GM19438 (cell line): ENCODE results near the gene SLCO6A1.
"Not testable (repeated sequence)": the region's sequence is repeated elsewhere in the genome, so short reads cannot be mapped to it uniquely, and the experiment has no call there.

ENCODE experiments used
- ATAC-seq: cut with Tn5 transposase; IDR thresholded peaks from one replicate; pipeline ENCODE4 v1.9.1; 2021; ENCODE audit warnings: low read depth; ENCODE audit not compliant: unreplicated experiment

The SLCO6A1 gene

DNA sequence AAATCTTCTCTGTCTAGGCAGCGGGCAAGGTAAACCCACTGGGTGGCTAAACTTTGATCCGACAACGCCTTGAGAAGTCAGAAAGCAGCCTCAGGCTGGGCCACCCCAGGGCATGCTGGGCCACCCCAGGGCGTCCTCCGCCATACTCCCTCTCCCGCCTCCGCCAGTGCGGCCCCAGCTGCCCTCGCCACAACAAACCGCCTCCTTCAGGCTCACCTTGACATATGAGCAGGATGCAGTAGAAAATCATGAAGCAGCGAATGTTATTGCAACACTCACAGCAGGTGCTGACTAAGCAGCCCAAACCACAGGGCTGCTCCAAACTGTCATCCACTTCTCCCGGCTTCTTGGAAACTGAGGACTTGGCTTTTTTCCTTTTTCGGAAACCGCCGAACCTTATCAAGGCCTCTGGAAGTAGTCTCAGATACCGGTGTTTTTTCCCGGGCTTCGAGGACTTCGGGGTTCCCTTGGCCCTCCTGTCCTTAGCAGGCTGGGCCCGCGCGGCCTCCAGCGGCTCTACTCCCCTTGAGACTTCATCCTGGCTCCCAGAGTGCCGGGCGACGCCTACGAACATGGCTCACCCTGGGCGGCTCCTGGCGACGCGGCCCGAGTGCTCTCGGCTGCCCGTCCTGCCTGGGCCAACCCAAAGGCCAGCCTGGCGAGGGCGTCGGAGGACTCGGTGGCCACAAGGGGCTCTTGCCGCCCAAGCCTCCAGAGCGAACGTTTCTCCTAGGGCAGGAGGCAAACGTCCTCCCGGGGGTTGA is at the start of gene SLCO6A1:
Gene SLCO6A1 (minus strand): TSS at position 731 of the 764 bp plus-strand sequence. CDS start 157 bp downstream, at position 574.
- no peak for ATAC-seq

DNA sequence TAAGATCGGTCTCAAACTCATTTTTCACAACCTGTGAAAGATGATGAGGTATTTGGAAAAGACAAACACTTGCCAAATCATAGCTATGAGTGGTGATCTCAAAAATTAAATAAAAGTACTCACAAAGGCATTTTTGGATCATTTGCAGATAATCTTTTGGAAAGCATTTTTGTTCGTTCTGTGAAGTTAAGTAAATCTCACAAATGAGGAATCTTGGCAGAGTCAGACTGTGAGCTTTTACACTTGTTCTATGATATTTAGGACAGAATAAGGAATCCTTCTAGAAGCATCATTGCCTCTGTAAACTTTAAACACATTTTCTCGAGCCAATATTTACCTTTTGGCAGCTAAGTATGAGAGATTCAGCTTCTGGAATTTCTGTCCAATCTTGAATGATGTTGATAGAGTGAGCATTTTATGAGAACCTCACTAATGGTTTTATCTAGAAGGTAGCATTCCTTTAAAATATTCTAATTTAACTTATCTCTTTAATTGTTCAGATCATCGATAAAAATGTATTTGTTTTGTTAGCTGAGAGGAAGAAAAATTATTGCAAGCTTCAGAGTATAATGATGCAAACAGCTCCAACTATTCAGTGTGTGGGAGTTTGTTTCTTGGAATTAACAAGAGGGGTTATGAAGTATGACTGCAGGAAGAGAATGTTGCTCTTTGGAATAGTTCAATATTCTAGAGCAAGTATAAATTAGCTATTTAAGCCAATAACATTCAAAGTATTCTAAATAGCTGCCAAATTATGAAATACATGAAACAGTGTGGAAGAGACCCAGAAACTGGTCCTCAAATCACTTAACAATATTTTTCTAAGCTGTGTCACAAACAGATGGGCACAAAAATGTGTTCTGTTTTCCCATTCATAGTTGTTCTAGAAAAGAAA is 48.6 kb upstream of the SLCO6A1 start:
- ATAC-seq = no peak

DNA sequence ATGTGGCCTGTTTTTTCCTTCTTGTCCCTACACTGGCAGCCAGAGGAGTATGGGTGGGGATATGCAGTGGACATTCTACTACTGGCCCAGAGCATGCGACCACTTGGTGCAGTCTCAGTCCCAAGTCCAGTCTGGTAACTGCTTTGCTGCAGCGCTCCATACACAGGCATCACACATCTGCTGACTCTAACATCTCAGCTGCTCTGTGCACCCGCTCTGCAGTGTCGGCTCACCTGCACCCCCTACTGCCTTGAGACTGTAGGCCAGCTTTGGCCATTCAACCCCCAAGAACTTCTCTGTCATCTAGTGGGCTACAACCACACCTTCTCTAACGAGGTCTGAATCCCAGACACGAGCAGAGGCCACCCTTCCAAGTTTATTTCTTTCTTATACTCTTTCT is 46.4 kb upstream of the SLCO6A1 start:
- no peak for ATAC-seq

DNA sequence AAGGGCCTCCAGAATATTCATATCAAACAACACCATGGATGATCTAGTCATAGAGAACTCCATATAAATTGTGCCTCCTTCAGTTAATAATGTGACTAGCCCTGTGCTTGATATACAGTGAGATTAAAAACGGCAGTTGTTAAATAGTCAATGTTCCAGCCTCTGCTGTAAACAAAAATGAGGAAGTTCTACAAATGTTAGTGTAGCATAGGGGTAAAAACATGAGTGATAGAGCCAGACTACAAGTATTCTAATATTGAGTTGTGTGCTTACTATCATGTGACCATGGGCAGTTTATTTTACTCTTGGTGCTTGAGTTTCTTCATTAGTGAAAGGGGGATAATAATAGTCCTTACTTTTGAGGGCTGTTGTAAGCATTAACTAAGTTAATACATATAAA is 43.3 kb upstream of the SLCO6A1 start:
- no peak for ATAC-seq

DNA sequence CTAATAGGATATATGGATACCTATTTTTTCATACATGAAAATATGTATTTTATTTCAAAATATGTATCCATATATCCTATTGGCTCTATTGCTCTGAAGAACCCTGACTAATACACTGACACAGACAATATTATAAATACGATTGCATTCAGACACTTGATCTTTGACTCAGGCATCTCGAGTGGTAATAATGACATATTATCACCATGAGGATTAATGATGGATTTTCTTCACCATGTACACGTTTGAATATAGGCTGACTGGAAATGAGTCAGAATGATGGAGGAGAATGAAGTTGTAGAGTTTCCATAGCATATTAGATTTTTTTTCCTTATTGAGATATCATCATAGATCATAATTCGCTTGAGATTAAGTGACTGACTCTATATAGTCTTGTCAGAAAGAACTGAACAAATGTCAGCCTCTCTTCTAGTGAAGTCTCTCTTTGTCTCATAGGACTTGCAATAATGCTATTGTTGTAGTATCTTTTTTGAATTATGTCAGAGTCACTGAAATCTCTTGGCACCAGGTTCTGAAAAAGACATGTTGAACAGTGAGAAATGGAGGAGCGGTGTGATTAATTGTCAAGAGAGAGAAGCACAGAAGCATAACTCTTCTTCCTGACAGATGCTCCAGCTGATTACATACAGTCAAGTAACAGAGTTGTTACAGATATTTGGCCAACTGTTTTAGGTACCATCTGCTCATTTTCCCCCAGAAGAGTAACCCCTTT is 41.4 kb upstream of the SLCO6A1 start:
- ATAC-seq = no peak

DNA sequence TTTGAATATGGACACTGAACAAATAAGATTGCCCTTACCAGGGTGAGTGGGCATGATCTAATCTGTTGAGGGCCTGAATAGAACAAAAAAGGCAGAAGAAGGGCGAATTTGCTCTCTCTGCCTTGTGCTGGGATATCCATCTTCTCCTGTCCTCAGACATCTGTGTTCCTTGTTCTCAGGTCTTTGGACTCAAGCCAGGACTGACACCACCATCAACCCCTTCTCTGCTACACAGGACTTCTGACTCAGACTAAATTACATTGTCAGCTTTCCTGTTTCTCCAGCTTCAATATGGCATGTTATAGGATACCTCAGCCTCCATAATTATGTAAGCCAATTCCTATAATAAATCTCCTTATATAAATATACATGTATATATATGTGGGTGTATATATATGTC is 40.8 kb upstream of the SLCO6A1 start:
- no peak for ATAC-seq

DNA sequence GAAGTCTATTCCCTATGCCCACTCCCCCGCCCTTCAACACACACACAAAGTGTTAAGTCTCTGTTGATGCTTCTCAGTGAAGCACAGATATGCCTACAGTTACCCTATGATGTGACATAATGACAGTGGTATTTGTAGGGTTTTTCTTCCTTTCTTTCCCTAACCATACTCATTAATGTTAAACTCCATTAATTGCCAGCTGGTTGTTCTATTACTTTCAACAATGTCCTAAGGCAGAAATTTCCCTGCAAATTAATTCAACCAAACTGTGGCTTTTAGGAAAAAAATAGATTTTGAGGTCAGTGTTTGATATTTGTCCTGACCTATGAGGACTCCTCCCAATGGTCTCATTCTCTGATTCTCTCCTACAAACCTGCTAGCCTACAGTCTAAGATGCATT is 38.2 kb upstream of the SLCO6A1 start:
- no peak for ATAC-seq

DNA sequence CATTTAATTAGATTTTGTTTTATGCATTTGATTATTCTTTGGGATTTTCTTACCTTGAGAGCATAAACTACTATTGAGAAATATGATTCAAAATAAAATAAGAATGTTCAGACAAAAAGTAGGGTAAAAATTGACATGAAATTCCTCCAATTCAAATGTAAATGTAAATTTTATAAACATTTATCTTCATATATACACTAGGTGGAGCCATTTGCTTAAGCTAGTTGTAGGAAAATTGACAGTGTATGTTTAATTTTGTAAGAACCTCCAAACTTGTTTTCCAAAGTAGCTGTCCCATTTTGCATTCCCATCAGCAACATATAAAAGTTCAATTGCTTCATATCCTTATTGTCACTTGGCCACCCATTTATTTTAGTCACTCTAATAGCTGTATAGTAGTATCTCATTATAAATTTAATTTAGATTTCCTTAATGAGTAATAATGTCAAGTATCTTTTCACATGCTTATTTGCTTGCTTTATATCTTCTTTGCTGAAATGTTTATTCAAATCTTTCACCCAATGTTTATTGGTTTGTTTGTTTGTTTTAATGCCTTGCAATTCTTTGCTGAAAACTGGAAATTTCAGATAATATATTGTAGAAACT is 37.6 kb upstream of the SLCO6A1 start:
- ATAC-seq = no peak

GRCh38 chr5:102532123-102532522 is 33.3 kb upstream of the SLCO6A1 start:
- no peak for ATAC-seq

DNA sequence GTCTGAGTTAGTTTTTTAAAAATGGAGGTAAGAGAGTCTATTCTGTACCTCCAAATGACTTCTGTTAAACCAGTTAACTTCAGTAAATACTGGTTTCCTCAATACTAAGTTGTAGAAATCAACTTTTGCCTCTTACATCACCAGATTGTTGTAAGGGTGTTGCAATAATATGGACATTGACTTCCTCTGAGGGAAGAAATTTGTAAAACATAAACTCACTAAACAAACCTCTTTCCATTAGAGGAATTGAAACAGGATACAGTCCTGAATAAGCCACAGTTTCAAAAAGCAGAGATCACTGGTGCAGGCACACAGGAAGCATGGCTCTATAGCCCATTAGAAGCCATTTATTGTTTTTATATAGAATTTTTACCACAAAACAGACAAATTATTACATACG is 32.7 kb upstream of the SLCO6A1 start:
- peak; percentile 97 for ATAC-seq

DNA sequence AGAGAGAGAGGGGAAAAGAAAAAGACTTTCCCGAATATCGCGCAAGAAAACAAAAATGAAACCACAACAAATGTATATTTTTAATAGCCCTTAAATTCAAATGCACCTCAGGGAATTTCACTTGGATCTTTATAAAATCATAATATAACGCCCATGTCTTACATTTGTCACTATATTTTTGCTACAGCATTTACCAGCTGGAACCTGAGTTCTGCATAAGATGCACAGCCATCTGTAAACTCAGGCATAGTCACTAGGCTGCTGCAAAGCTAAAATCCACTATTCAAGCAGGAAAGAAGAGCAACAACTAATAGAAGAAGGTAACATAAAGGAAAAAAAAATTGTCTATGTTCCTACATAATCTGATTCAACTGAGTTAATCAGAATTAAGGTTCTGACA is 30.6 kb upstream of the SLCO6A1 start:
- ATAC-seq = no peak

- ATAC-seq = no peak
Measured at GRCh38 chr5:102529031-102529430, 30.2 kb upstream of the SLCO6A1 start.

DNA sequence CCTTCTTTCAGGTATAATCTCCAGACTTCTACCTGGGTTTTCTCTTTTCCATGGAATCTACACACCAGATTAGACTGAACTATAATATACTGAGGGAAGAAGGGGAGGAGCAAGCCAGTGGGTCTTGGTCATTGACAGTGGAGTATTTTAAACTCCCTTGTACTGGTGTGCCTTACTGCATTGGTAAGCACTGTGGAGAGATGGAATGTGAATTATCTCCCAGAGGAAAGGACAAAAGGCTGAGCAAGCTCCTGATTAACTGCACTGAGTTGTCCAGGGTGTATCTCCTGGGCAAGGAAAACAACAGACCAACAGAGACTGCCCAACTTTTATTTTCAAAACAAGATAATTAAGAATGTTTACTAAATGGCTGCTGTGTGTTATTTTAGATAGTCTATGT is 29.8 kb upstream of the SLCO6A1 start:
- no peak for ATAC-seq

GRCh38 chr5:102527547-102527946 is 28.7 kb upstream of the SLCO6A1 start:
- ATAC-seq = no peak

DNA sequence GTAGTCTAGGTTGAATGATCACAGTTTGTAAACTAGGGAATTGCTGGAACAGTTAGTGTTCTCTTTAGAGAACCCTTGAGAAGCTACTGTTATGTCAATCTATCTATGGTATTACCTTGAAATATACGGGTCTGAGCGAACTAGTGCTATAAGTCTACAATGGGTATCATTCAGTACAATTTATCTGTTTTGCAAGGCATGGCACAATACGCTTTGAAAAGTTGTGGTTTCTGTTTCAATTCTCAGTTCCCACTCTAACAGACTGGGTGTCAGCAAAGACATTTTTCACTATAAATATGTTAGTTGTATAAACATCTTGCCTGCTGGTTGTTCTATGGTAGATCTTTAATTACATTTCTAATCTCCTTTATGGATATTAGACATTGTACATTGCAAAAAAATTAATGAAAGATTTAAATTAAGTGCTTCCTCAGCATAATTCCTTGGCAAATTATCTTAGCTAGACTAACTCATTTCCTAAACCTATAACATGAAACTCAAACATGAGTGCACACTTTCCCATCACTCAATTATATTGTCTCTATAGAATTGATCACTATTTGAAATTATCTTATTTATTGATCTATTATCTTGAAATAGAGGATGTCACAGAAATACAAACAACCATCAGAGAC is 24.9 kb upstream of the SLCO6A1 start:
- ATAC-seq = peak; percentile 98

GRCh38 chr5:102511666-102512065 is 12.9 kb upstream of the SLCO6A1 start:
- no peak for ATAC-seq

- not testable (repeated sequence) for ATAC-seq
Measured at GRCh38 chr5:102491261-102491914, 7.4 kb downstream of the SLCO6A1 start.

DNA sequence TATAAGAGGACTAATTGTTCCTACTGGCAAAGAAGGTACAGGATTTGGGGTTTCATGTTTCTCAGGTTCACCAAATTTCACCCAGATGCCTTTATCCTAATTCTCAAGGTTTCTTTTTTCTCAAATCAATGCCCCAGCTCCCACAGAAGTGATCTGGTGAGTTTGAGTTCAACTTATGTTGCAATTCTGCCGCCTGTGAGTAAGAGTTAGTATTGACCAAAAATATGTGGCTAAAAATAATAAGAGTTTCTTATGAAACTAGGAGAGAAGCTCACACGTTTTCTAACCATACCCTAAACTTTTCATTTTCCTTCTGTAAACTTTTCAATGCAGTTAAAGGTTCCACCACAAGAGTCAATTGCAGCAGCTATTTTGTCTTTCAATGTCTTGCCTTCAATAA is 15.1 kb downstream of the SLCO6A1 start:
- no peak for ATAC-seq

DNA sequence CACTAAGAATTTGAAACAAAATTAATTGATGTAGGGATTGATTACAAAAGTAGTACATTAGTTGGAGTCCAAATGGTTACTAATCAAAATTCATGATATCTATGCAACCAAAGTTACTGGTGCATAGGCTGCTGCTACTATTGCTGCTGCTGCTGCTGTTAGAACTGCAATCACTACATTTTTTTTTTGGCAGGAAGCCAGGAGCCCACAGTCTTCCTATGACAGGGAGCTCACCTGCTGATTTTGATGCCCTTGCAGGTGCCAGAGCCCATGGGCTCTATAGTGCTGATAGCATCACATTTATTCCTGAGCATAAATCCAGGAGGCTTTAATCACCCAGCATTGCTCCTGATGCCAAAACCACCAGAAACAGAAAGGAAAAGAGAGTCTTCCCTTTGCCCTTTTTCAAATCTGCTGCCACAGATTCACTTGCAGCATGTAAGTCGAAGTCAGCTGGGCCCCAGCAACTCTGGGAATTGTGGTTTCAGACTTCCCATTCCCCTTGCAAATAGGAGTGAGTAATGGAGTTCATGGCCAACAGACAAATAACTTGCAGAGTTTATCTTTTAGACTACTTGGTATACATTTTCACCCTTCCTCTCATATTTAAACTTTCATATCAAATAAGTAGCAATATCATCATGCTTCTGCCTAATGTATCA is 17.6 kb downstream of the SLCO6A1 start:
- ATAC-seq = no peak
